ENCODE measurements around the gene CTDSPL.

CTDSPL gene

GRCh38 chr3:38000242-38000916, 138.7 kb downstream of the CTDSPL start:
- no peak for TF ChIP-seq ZC3H10 (CRISPR knock-in tag; IDR thresholded peaks at IDR 0.05)
- TF ChIP-seq PATZ1 (CRISPR knock-in tag; IDR thresholded peaks at IDR 0.05; ENCODE audit: borderline replicate concordance), result no peak
- no peak for TF ChIP-seq ZFP3 (CRISPR knock-in tag; IDR thresholded peaks at IDR 0.05)
- no peak for TF ChIP-seq ZNF70 (CRISPR knock-in tag; IDR thresholded peaks at IDR 0.05)
- no peak for TF ChIP-seq ZNF565 (CRISPR knock-in tag; conservative IDR thresholded peaks at IDR 0.05; ENCODE audit: low read depth)
- no peak for TF ChIP-seq GLIS3 (CRISPR knock-in tag; IDR thresholded peaks at IDR 0.05)
- TF ChIP-seq PPARA (CRISPR knock-in tag; IDR thresholded peaks at IDR 0.05; ENCODE audit: borderline replicate concordance), result no peak
- TF ChIP-seq ISL1 (CRISPR knock-in tag; IDR thresholded peaks at IDR 0.05), result no peak
- no peak for TF ChIP-seq TOX (CRISPR knock-in tag; IDR thresholded peaks at IDR 0.05; ENCODE audit: borderline replicate concordance)
- TF ChIP-seq ZFP30 (CRISPR knock-in tag; IDR thresholded peaks at IDR 0.05), result no peak
- no peak for TF ChIP-seq TCF4 (CRISPR knock-in tag; IDR thresholded peaks at IDR 0.05; ENCODE audit: borderline replicate concordance)
- TF ChIP-seq TSHZ2 (CRISPR knock-in tag; IDR thresholded peaks at IDR 0.05), result no peak
- no peak for TF ChIP-seq CSRNP3 (CRISPR knock-in tag; IDR thresholded peaks at IDR 0.05)
- no peak for TF ChIP-seq ARNTL (CRISPR knock-in tag; IDR thresholded peaks at IDR 0.05; ENCODE audit: borderline replicate concordance, low read depth)
- no peak for TF ChIP-seq POU6F1 (CRISPR knock-in tag; IDR thresholded peaks at IDR 0.05; ENCODE audit: borderline replicate concordance, low read depth)
- no peak for TF ChIP-seq ZNF8 (CRISPR knock-in tag; IDR thresholded peaks at IDR 0.05)
- TF ChIP-seq SNAI2 (CRISPR knock-in tag; IDR thresholded peaks at IDR 0.05), result no peak
- TF ChIP-seq RARB (CRISPR knock-in tag; IDR thresholded peaks at IDR 0.05), result no peak
- no peak for TF ChIP-seq OSR1 (CRISPR knock-in tag; IDR thresholded peaks at IDR 0.05)
- no peak for TF ChIP-seq CREB5 (CRISPR knock-in tag; IDR thresholded peaks at IDR 0.05; ENCODE audit: low read depth)
- ATAC-seq, result no peak

- no peak for ATAC-seq
Measured at GRCh38 chr3:38000965-38001455, 139.3 kb downstream of the CTDSPL start.

GRCh38 chr3:38001456-38002081, 139.9 kb downstream of the CTDSPL start:
- ATAC-seq, result no peak
- no peak for TF ChIP-seq ZFP30 (CRISPR knock-in tag; IDR thresholded peaks at IDR 0.05)
- TF ChIP-seq TSHZ2 (CRISPR knock-in tag; IDR thresholded peaks at IDR 0.05), result no peak

More at GRCh38 chr3:38000965-38001455, 139.3 kb downstream of the CTDSPL start:
- no peak for TF ChIP-seq ZFP30 (CRISPR knock-in tag; IDR thresholded peaks at IDR 0.05)

Measured in SK-N-SH treated with all-trans-retinoic acid at 6 μM for 48 hours (cell line).